ENCODE measurements around the gene FASTKD3.

FASTKD3 gene

GRCh38 chr5:7881091-7881490, 12.3 kb upstream of the FASTKD3 start:
- DNase-seq (ENCODE audit: low read depth) = no peak

GRCh38 chr5:7878381-7878873, 9.6 kb upstream of the FASTKD3 start:
- peak; percentile 20 for DNase-seq (ENCODE audit: low read depth)

GRCh38 chr5:7877851-7878250, 9.0 kb upstream of the FASTKD3 start:
- DNase-seq (ENCODE audit: low read depth) = no peak

GRCh38 chr5:7876867-7877266, 8.0 kb upstream of the FASTKD3 start:
- peak; percentile 58 for DNase-seq (ENCODE audit: low read depth)

GRCh38 chr5:7875151-7875550, 6.3 kb upstream of the FASTKD3 start:
- no peak for DNase-seq (ENCODE audit: low read depth)

GRCh38 chr5:7874639-7875038, 5.8 kb upstream of the FASTKD3 start:
- DNase-seq (ENCODE audit: low read depth) = no peak

GRCh38 chr5:7873216-7873615, 4.4 kb upstream of the FASTKD3 start:
- no peak for DNase-seq (ENCODE audit: low read depth)

GRCh38 chr5:7872517-7873130, 3.8 kb upstream of the FASTKD3 start:
- no peak for DNase-seq (ENCODE audit: low read depth)

- DNase-seq (ENCODE audit: low read depth) = no peak
Observed at GRCh38 chr5:7871653-7872052, 2.8 kb upstream of the FASTKD3 start.

GRCh38 chr5:7869474-7870136, 774 bp upstream of the FASTKD3 start:
- DNase-seq (ENCODE audit: low read depth) = peak; percentile 33

GRCh38 chr5:7868427-7868772, 431 bp downstream of the FASTKD3 start:
- DNase-seq (ENCODE audit: low read depth) = no peak

- DNase-seq (ENCODE audit: low read depth) = no peak
Observed at GRCh38 chr5:7867260-7867659, 1.6 kb downstream of the FASTKD3 start.

- DNase-seq (ENCODE audit: low read depth) = no peak
Observed at GRCh38 chr5:7866196-7866595, 2.6 kb downstream of the FASTKD3 start.

- no peak for DNase-seq (ENCODE audit: low read depth)
Observed at GRCh38 chr5:7857926-7858632, 10.8 kb downstream of the FASTKD3 start.

GRCh38 chr5:7857361-7857760, 11.5 kb downstream of the FASTKD3 start:
- no peak for DNase-seq (ENCODE audit: low read depth)

GRCh38 chr5:7856855-7857254, 12.0 kb downstream of the FASTKD3 start:
- peak; percentile 43 for DNase-seq (ENCODE audit: low read depth)

GRCh38 chr5:7855611-7856010, 13.2 kb downstream of the FASTKD3 start:
- DNase-seq (ENCODE audit: low read depth) = no peak

GRCh38 chr5:7852988-7853387, 15.8 kb downstream of the FASTKD3 start:
- no peak for DNase-seq (ENCODE audit: low read depth)

GRCh38 chr5:7852542-7852941, 16.3 kb downstream of the FASTKD3 start:
- peak; percentile 46 for DNase-seq (ENCODE audit: low read depth)

GRCh38 chr5:7851617-7852289, 17.1 kb downstream of the FASTKD3 start:
- no peak for DNase-seq (ENCODE audit: low read depth)

GRCh38 chr5:7851240-7851592, 17.6 kb downstream of the FASTKD3 start:
- no peak for DNase-seq (ENCODE audit: low read depth)

GRCh38 chr5:7850395-7851239, 18.2 kb downstream of the FASTKD3 start, which contains the start of gene CFAP90:
Gene CFAP90, minus strand, starts transcription at chr5:7851133. Its CDS starts 112 bp downstream, at chr5:7851021.
- peak; percentile 40 for DNase-seq (ENCODE audit: low read depth)
